OCI-LY7 (cell line): ENCODE data around the gene MLST8. TPM values are rescaled to one million over a fixed set of nuclear protein-coding genes. Genes with fewer than 3 reads are reported as not detected.

ENCODE experiments used
- BruUV-seq: library from RNA; stranded (reverse); fragments of 400-500 nt; replicated peaks from 2 replicates; lab custom pipeline; 2021; lab: Mats Ljungman, UMichigan
- CTCF ChIA-PET: fragments of 300-600 bp; sonication (Branson Sonifier 250); formaldehyde crosslinking; loops from one replicate; lab custom pipeline; 2022; ENCODE audit warnings: antibody characterized with exemption; ENCODE audit not compliant: unreplicated experiment; lab: Charles Lee
- POLR2A ChIA-PET: fragments of 300-600 bp; sonication (Branson Sonifier 250); formaldehyde crosslinking; loops from one replicate; lab custom pipeline; 2022; ENCODE audit warnings: antibody characterized with exemption; lab: Charles Lee
- DNase-seq: peaks from one replicate; pipeline ENCODE4 v3.0.0-alpha.2; 2015; ENCODE audit warnings: low spot score
- H2AFZ ChIP-seq: fragments of 200-600 bp; sonication (generic), shearing (Covaris generic); 2 replicates; pipeline ENCODE4 v1.6.1; 2014; ENCODE audit warnings: mild to moderate bottlenecking, antibody characterized with exemption, low read length, moderate library complexity
- H3K27ac ChIP-seq: fragments of 200-600 bp; sonication (generic); 2 replicates; pipeline ENCODE4 v1.5.1; 2014; ENCODE audit warnings: mixed run types, low read depth, mild to moderate bottlenecking, moderate library complexity, low read length, inconsistent platforms; ENCODE audit not compliant: poor library complexity, severe bottlenecking
- H3K36me3 ChIP-seq: fragments of 200-600 bp; sonication (generic); 2 replicates; pipeline ENCODE4 v1.6.1; 2014; ENCODE audit warnings: mild to moderate bottlenecking, antibody characterized with exemption, low read length, moderate library complexity, mixed read lengths; ENCODE audit not compliant: insufficient read depth
- H3K4me1 ChIP-seq: fragments of 200-600 bp; sonication (generic); 2 replicates; pipeline ENCODE4 v1.5.1; 2014; ENCODE audit warnings: mild to moderate bottlenecking, low read length; ENCODE audit not compliant: insufficient read depth, poor library complexity, severe bottlenecking
- H3K4me2 ChIP-seq: fragments of 200-600 bp; sonication (generic); 2 replicates; pipeline ENCODE4 v1.6.1; 2014; ENCODE audit warnings: mild to moderate bottlenecking, low read length
- H3K4me3 ChIP-seq: fragments of 200-600 bp; sonication (generic); 2 replicates; pipeline ENCODE4 v1.5.1; 2014; ENCODE audit warnings: mild to moderate bottlenecking, low read depth, low read length; ENCODE audit not compliant: poor library complexity, severe bottlenecking
- H3K79me2 ChIP-seq: fragments of 200-600 bp; sonication (generic); 2 replicates; pipeline ENCODE4 v1.6.1; 2016; ENCODE audit warnings: low read depth, mild to moderate bottlenecking, low read length, moderate library complexity, mixed read lengths; ENCODE audit not compliant: insufficient read depth
- H3K9me2 ChIP-seq: fragments of 200-600 bp; sonication (generic); 2 replicates; pipeline ENCODE4 v1.6.1; 2016; ENCODE audit warnings: mild to moderate bottlenecking, low read length, mixed read lengths; ENCODE audit not compliant: insufficient read depth
- H3K9me3 ChIP-seq: fragments of 200-600 bp; sonication (generic); 2 replicates; pipeline ENCODE4 v1.6.1; 2014; ENCODE audit warnings: mild to moderate bottlenecking, mixed run types, low read length, mixed read lengths
- H4K20me1 ChIP-seq: fragments of 200-600 bp; sonication (generic); 2 replicates; pipeline ENCODE4 v1.6.1; 2014; ENCODE audit warnings: mild to moderate bottlenecking, antibody characterized with exemption, low read length, moderate library complexity, mixed read lengths; ENCODE audit not compliant: insufficient read depth
- CTCF ChIP-seq: fragments of 200-600 bp; sonication (generic); conservative IDR thresholded peaks from 2 replicates; pipeline ENCODE4 v1.5.1; 2014; ENCODE audit warnings: mild to moderate bottlenecking, antibody characterized with exemption, low read length, moderate library complexity, mixed read lengths
- EZH2phosphoT487 ChIP-seq: fragments of 200-600 bp; sonication (generic); IDR thresholded peaks from 2 replicates; pipeline ENCODE4 v1.6.1; 2018; ENCODE audit warnings: low read depth, borderline replicate concordance, mild to moderate bottlenecking, mixed run types, antibody characterized with exemption, low read length, moderate library complexity, mixed read lengths
- intact Hi-C: fragments of 100-400 bp; cut with micrococcal nuclease; formaldehyde crosslinking; loops from one replicate; pipeline ENCODE4 v1.10.0; 2022; ENCODE audit not compliant: unreplicated experiment
- total RNA-seq, 2 experiments: library from RNA; depleted of rRNA in 1 of 2; stranded (reverse); fragments of >200 nt in 1 of 2; shearing (Covaris generic) in 1 of 2; gene quantifications; 2 replicates each; pipeline ENCODE4 v1.2.3, GENCODE V29; 2014 to 2022

Gene MLST8
- total RNA-seq, 2 experiments from 2014 or later = 65.4 to 71.3 TPM

GRCh38 chr16:2190659-2191445 lies 14.4 kb upstream of the MLST8 start:
- TF ChIP-seq EZH2phosphoT487 = no peak
- no peak for TF ChIP-seq CTCF
- no peak overlapping the region for H3K27ac ChIP-seq
- H3K9me2 ChIP-seq = no peaks in the 10 kb centered on the region
- H3K79me2 ChIP-seq = no peaks in the 10 kb centered on the region
- no peak for DNase-seq
- no peak overlapping the region for H3K4me2 ChIP-seq
- no peaks in the 10 kb centered on the region for H4K20me1 ChIP-seq
- ChIA-PET CTCF (no interaction called here), POLR2A (no interaction called here)
- no peaks in the 10 kb centered on the region for H3K36me3 ChIP-seq
- no peak overlapping the region for H3K4me3 ChIP-seq
- intact Hi-C loops = no loop called here
- no TSS peak for BruUV-seq
- H2AFZ ChIP-seq = no peak overlapping the region
- no peaks in the 10 kb centered on the region for H3K9me3 ChIP-seq
- no peaks in the 10 kb centered on the region for H3K4me1 ChIP-seq

GRCh38 chr16:2191446-2191706 lies 13.9 kb upstream of the MLST8 start:
- Histone ChIP-seq H3K9me2 (no peaks in the 10 kb centered on the region), H3K36me3 (no peaks in the 10 kb centered on the region), H3K27ac (no peak overlapping the region), H3K4me2 (no peak overlapping the region), H3K9me3 (no peaks in the 10 kb centered on the region), H2AFZ (no peak overlapping the region), H3K4me1 (no peaks in the 10 kb centered on the region), H3K79me2 (no peaks in the 10 kb centered on the region), H3K4me3 (no peak overlapping the region), H4K20me1 (no peaks in the 10 kb centered on the region)
- no peak for DNase-seq
- intact Hi-C loops = no loop called here
- TF ChIP-seq CTCF = no peak
- TF ChIP-seq EZH2phosphoT487 = no peak
- POLR2A ChIA-PET = no interaction called here
- CTCF ChIA-PET = no interaction called here
- BruUV-seq = no TSS peak

GRCh38 chr16:2194166-2194834 lies 11.0 kb upstream of the MLST8 start:
- Histone ChIP-seq H3K4me1 (no peaks in the 10 kb centered on the region), H3K9me3 (no peaks in the 10 kb centered on the region), H3K79me2 (no peaks in the 10 kb centered on the region), H4K20me1 (no peaks in the 10 kb centered on the region), H2AFZ (no peak overlapping the region), H3K27ac (no peak overlapping the region), H3K36me3 (no peaks in the 10 kb centered on the region), H3K9me2 (no peaks in the 10 kb centered on the region), H3K4me2 (no peak overlapping the region), H3K4me3 (no peak overlapping the region)
- BruUV-seq = no TSS peak
- POLR2A ChIA-PET = no interaction called here
- TF ChIP-seq CTCF (no peak), EZH2phosphoT487 (no peak)
- CTCF ChIA-PET = interaction anchor here (0.6 kb wide), 2 partner anchors 13 to 176 kb away, joined by 3 read pairs; no protein-coding TSS in a partner anchor
- intact Hi-C loops = no loop called here
- DNase-seq = no peak
